A549 (cell line): Measurements from ENCODE around the gene CALN1. TPM values are rescaled to one million over a fixed set of nuclear protein-coding genes. Genes with fewer than 3 reads are reported as not detected.

ENCODE experiments used
- ATAC-seq, 2 experiments: fragments of 200-7000 bp in 1 of 2; fragments of >200 bp in 1 of 2; cut with Nextera tagmentation in 1 of 2; cut with Tn5 transposase in 1 of 2; 3 replicates each; pipeline versions ENCODE4 v1.8.0 to v1.9.1; 2018 to 2020; ENCODE audit warnings: mild to moderate bottlenecking in 1 of 2, moderate library complexity in 1 of 2
- CTCF ChIA-PET: fragments of 300-600 bp; sonication (Branson Sonifier 250); formaldehyde crosslinking; extraction: SDS; loops from one replicate; lab custom pipeline; 2021; ENCODE audit warnings: antibody characterized with exemption, inconsistent platforms; lab: Yijun Ruan, JAX
- POLR2A ChIA-PET: fragments of 350-600 bp; formaldehyde crosslinking; extraction: SDS; loops from one replicate; lab custom pipeline; 2021; ENCODE audit warnings: antibody characterized with exemption, inconsistent platforms; lab: Yijun Ruan, JAX
- DNase-seq, 2 experiments: peaks; one replicate each; pipeline versions ENCODE4 v3.0.0 to v3.0.0-alpha.2; 2011 to 2016; ENCODE audit warnings: low read depth in 1 of 2, low spot score in 1 of 2
- FAIRE-seq: peaks from 2 replicates; lab custom pipeline; 2011; peaks lifted over from hg19 to GRCh38; lab: Jason Lieb, UNC
- H3K27ac ChIP-seq, 2 experiments: fragments of >200 bp; sonication (Bioruptor Twin); formaldehyde crosslinking; 3 replicates each; pipeline ENCODE4 v1.5.1; 2016 to 2017
- H3K4me1 ChIP-seq: fragments of >200 bp; sonication (Bioruptor Twin); formaldehyde crosslinking; 3 replicates; pipeline ENCODE4 v1.6.1; 2016
- H3K4me2 ChIP-seq: fragments of >200 bp; sonication (Bioruptor Twin); formaldehyde crosslinking; 3 replicates; pipeline ENCODE4 v1.6.1; 2016
- H3K4me3 ChIP-seq: fragments of >200 bp; sonication (Bioruptor Twin); formaldehyde crosslinking; 3 replicates; pipeline ENCODE4 v1.5.1; 2016
- H3K9me3 ChIP-seq: fragments of >200 bp; sonication (Bioruptor Twin); formaldehyde crosslinking; 3 replicates; pipeline ENCODE4 v1.6.1; 2016
- CBX2 ChIP-seq: fragments of 200-600 bp; sonication (generic); IDR thresholded peaks from 2 replicates; pipeline ENCODE4 v1.6.1; 2016; ENCODE audit warnings: low read depth, mild to moderate bottlenecking, borderline replicate concordance
- CEBPB ChIP-seq, 2 experiments: fragments of >200 bp in 1 of 2; sonication (Bioruptor Twin) in 1 of 2; formaldehyde crosslinking in 1 of 2; IDR thresholded peaks; 2 replicates each; pipeline ENCODE4 v1.6.1; 2012 to 2016
- CHD2 ChIP-seq: fragments of 150-350 bp; IDR thresholded peaks from 2 replicates; pipeline ENCODE4 v1.6.1; 2014; ENCODE audit warnings: low read length; ENCODE audit not compliant: partially characterized antibody
- CHD4 ChIP-seq: fragments of 200-600 bp; sonication (generic); IDR thresholded peaks from 2 replicates; pipeline ENCODE4 v1.6.1; 2016; ENCODE audit warnings: antibody characterized with exemption, mild to moderate bottlenecking, borderline replicate concordance
- EHMT2 ChIP-seq: fragments of 200-600 bp; sonication (generic); IDR thresholded peaks from 2 replicates; pipeline ENCODE4 v1.6.1; 2016; ENCODE audit warnings: antibody characterized with exemption, low read depth, mild to moderate bottlenecking, moderate library complexity
- ESRRA ChIP-seq: fragments of 150-350 bp; IDR thresholded peaks from 2 replicates; pipeline ENCODE4 v1.6.1; 2014; ENCODE audit warnings: mild to moderate bottlenecking, low read length, borderline replicate concordance
- FOSB ChIP-seq: fragments of 250-450 bp; sonication (Bioruptor Pico); IDR thresholded peaks from 2 replicates; pipeline ENCODE4 v1.5.0; 2020; ENCODE audit warnings: mild to moderate bottlenecking, moderate library complexity
- FOXS1 ChIP-seq: fragments of 250-450 bp; sonication (Bioruptor Pico); IDR thresholded peaks from 2 replicates; pipeline ENCODE4 v1.5.0; 2020; ENCODE audit warnings: mild to moderate bottlenecking, moderate library complexity
- HOXA7 ChIP-seq: fragments of 250-450 bp; sonication (Bioruptor Pico); IDR thresholded peaks from 2 replicates; pipeline ENCODE4 v1.5.0; 2020; ENCODE audit warnings: mild to moderate bottlenecking, moderate library complexity
- KDM1A ChIP-seq: fragments of 200-600 bp; sonication (generic); IDR thresholded peaks from 2 replicates; pipeline ENCODE4 v1.6.1; 2016; ENCODE audit warnings: low read depth, mild to moderate bottlenecking
- MAFK ChIP-seq: fragments of 450-650 bp; IDR thresholded peaks from 2 replicates; pipeline ENCODE4 v1.6.1; 2014; ENCODE audit not compliant: partially characterized antibody
- MAZ ChIP-seq: fragments of 150-350 bp; IDR thresholded peaks from 2 replicates; pipeline ENCODE4 v1.6.1; 2014; ENCODE audit warnings: antibody characterized with exemption, low read depth, low read length, borderline replicate concordance
- RCOR1 ChIP-seq: fragments of 150-350 bp; IDR thresholded peaks from 2 replicates; pipeline ENCODE4 v1.6.1; 2014; ENCODE audit warnings: antibody characterized with exemption, low read length, low read depth
- SREBF2 ChIP-seq: fragments of 450-650 bp; IDR thresholded peaks from 2 replicates; pipeline ENCODE4 v1.6.1; 2014; ENCODE audit warnings: mild to moderate bottlenecking, moderate library complexity
- TFCP2L1 ChIP-seq: fragments of 250-450 bp; sonication (Bioruptor Pico); IDR thresholded peaks from 2 replicates; pipeline ENCODE4 v1.5.0; 2021; ENCODE audit warnings: mild to moderate bottlenecking
- TP53 ChIP-seq: fragments of 250-450 bp; sonication (Bioruptor Pico); IDR thresholded peaks from 2 replicates; pipeline ENCODE4 v1.5.0; 2021; ENCODE audit warnings: mild to moderate bottlenecking, moderate library complexity
- ZFP36 ChIP-seq: fragments of 450-650 bp; IDR thresholded peaks from 2 replicates; pipeline ENCODE4 v1.6.1; 2014; ENCODE audit warnings: borderline replicate concordance; ENCODE audit not compliant: partially characterized antibody
- WGBS: methylation state at CpG from one replicate; pipeline ENCODE4 v1.1.6; 2017; ENCODE audit errors: missing lambda C conversion rate; 5-methylcytosine and 5-hydroxymethylcytosine counted together
- polyA plus RNA-seq, 4 experiments: library from polyadenylated mRNA; depleted of rRNA in 3 of 4; stranded (reverse); fragments of >200 nt; fragmentation: RNase III in 1 of 4; extraction: RNeasy Plus Mini Kit Qiagen cat#74134 plus additional on column Dnase treatment in 1 of 4; gene quantifications; 2 replicates in 3 of 4; 3 replicates in 1 of 4; pipeline ENCODE4 v1.2.3, GENCODE V29; 2011 to 2017
- TF ChIP-seq, protein P1 (sequence below): IDR thresholded peaks from 2 replicates; pipeline ENCODE4 v1.6.1; 2012; ENCODE audit warnings: low read depth, borderline replicate concordance
- TF ChIP-seq, protein P2 (sequence below): fragments of 200-600 bp; sonication (generic); IDR thresholded peaks from 2 replicates; pipeline ENCODE4 v1.6.1; 2016; ENCODE audit warnings: antibody characterized with exemption, mild to moderate bottlenecking, moderate library complexity
- TF ChIP-seq, protein P3 (sequence below): fragments of >200 bp; sonication (Bioruptor Twin); formaldehyde crosslinking; IDR thresholded peaks from 3 replicates; pipeline ENCODE4 v1.5.1; 2016

Gene CALN1
- polyA plus RNA-seq, 2 of the 4 experiments (the other 2 are of a cell fraction): not detected

- no peak for TF ChIP-seq FOSB (CRISPR knock-in tag)
Measured at GRCh38 chr7:72298091-72298490, 114.0 kb downstream of the CALN1 start (continued).

DNA sequence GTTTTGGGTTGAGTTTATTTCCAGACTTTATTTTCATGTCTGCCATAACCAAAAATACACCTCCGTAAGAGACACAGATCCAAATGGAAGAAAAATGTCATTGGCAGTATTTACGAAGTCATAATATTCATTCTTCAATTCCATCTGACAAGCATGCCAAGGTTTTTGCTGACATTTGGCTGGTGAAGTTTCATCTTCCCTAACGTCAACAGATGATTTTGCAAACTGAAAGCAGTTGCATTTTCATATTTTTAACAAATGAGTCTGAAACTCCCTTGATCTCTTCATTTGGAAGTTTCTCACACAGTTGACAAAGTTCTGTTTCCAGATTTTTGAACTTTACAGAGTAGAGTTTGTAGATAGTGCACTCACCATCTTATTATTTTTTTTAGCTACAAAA is 114.5 kb downstream of the CALN1 start:
- ChIA-PET POLR2A (no interaction called here), CTCF (no interaction called here)
- TF ChIP-seq CEBPB (IDR thresholded peaks at IDR 0.05) (no peak), HOXA7 (no peak)
- Histone ChIP-seq H3K9me3 (no peaks in the 10 kb centered on the region), H3K4me2 (no peak overlapping the region), H3K4me3 (no peak overlapping the region), H3K27ac (no peak overlapping the region), H3K4me1 (no peaks in the 10 kb centered on the region)
- no peak for DNase-seq
- no peak for FAIRE-seq
- ATAC-seq: no peak
- under 1% methylated on average over 3 of the region's 3 CpGs for WGBS

GRCh38 chr7:72292794-72293193 is 119.3 kb downstream of the CALN1 start:
- ChIA-PET CTCF (no interaction called here), POLR2A (no interaction called here)
- Histone ChIP-seq H3K27ac (no peak overlapping the region), H3K4me3 (no peak overlapping the region), H3K9me3 (no peaks in the 10 kb centered on the region; the same call in 2 of the 3 replicates), H3K4me1 (no peaks in the 10 kb centered on the region), H3K4me2 (no peak overlapping the region)
- TF ChIP-seq, protein P1, sequence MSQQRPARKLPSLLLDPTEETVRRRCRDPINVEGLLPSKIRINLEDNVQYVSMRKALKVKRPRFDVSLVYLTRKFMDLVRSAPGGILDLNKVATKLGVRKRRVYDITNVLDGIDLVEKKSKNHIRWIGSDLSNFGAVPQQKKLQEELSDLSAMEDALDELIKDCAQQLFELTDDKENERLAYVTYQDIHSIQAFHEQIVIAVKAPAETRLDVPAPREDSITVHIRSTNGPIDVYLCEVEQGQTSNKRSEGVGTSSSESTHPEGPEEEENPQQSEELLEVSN: no peak
- TF ChIP-seq MAFK: no peak
- TF ChIP-seq SREBF2: no peak
- TF ChIP-seq TP53 (CRISPR knock-in tag): no peak
- TF ChIP-seq ESRRA: no peak
- TF ChIP-seq MAZ: no peak
- no peak for TF ChIP-seq KDM1A
- no peak for TF ChIP-seq RCOR1
- TF ChIP-seq FOXS1 (CRISPR knock-in tag): no peak
- no peak for TF ChIP-seq CHD2
- TF ChIP-seq, protein P2, sequence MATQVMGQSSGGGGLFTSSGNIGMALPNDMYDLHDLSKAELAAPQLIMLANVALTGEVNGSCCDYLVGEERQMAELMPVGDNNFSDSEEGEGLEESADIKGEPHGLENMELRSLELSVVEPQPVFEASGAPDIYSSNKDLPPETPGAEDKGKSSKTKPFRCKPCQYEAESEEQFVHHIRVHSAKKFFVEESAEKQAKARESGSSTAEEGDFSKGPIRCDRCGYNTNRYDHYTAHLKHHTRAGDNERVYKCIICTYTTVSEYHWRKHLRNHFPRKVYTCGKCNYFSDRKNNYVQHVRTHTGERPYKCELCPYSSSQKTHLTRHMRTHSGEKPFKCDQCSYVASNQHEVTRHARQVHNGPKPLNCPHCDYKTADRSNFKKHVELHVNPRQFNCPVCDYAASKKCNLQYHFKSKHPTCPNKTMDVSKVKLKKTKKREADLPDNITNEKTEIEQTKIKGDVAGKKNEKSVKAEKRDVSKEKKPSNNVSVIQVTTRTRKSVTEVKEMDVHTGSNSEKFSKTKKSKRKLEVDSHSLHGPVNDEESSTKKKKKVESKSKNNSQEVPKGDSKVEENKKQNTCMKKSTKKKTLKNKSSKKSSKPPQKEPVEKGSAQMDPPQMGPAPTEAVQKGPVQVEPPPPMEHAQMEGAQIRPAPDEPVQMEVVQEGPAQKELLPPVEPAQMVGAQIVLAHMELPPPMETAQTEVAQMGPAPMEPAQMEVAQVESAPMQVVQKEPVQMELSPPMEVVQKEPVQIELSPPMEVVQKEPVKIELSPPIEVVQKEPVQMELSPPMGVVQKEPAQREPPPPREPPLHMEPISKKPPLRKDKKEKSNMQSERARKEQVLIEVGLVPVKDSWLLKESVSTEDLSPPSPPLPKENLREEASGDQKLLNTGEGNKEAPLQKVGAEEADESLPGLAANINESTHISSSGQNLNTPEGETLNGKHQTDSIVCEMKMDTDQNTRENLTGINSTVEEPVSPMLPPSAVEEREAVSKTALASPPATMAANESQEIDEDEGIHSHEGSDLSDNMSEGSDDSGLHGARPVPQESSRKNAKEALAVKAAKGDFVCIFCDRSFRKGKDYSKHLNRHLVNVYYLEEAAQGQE: no peak
- TF ChIP-seq ZFP36: no peak
- TF ChIP-seq, protein P3, sequence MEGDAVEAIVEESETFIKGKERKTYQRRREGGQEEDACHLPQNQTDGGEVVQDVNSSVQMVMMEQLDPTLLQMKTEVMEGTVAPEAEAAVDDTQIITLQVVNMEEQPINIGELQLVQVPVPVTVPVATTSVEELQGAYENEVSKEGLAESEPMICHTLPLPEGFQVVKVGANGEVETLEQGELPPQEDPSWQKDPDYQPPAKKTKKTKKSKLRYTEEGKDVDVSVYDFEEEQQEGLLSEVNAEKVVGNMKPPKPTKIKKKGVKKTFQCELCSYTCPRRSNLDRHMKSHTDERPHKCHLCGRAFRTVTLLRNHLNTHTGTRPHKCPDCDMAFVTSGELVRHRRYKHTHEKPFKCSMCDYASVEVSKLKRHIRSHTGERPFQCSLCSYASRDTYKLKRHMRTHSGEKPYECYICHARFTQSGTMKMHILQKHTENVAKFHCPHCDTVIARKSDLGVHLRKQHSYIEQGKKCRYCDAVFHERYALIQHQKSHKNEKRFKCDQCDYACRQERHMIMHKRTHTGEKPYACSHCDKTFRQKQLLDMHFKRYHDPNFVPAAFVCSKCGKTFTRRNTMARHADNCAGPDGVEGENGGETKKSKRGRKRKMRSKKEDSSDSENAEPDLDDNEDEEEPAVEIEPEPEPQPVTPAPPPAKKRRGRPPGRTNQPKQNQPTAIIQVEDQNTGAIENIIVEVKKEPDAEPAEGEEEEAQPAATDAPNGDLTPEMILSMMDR: no peak
- TF ChIP-seq EHMT2: no peak
- TF ChIP-seq CHD4: no peak
- TF ChIP-seq CBX2: no peak
- no peak for TF ChIP-seq TFCP2L1
- TF ChIP-seq CEBPB (IDR thresholded peaks at IDR 0.05): no peak
- no peak for DNase-seq
- no peak for FAIRE-seq
- WGBS: 7% methylated on average over 3 of the region's 3 CpGs
- ATAC-seq: no peak
